Skeletal muscle satellite cell (primary cell): Measurements from ENCODE around the gene SLC11A2.

ENCODE experiments used
- H3K27me3 ChIP-seq: 2 replicates; pipeline ENCODE4 v1.7.0; 2013; ENCODE audit warnings: low read length; ENCODE audit not compliant: control insufficient read depth, insufficient read depth
- H3K36me3 ChIP-seq: 2 replicates; pipeline ENCODE4 v1.7.0; 2013; ENCODE audit warnings: mild to moderate bottlenecking, control low read depth, low read length; ENCODE audit not compliant: insufficient read depth
- H3K4me1 ChIP-seq: 2 replicates; pipeline ENCODE4 v1.7.0; 2013; ENCODE audit warnings: low read length; ENCODE audit not compliant: control insufficient read depth, insufficient read depth
- H3K4me2 ChIP-seq: 2 replicates; pipeline ENCODE4 v1.7.0; 2013; ENCODE audit warnings: mild to moderate bottlenecking, low read length
- H3K4me3 ChIP-seq: 2 replicates; pipeline ENCODE4 v1.7.0; 2013; ENCODE audit warnings: low read length
- H3K9ac ChIP-seq: 2 replicates; pipeline ENCODE4 v1.7.0; 2013; ENCODE audit warnings: mild to moderate bottlenecking, low read depth, low read length, moderate library complexity
- H3K9me3 ChIP-seq: replicated peaks from 2 replicates; pipeline ENCODE4 v1.7.0; 2013; ENCODE audit warnings: mild to moderate bottlenecking, control low read depth, low read length

The SLC11A2 gene

GRCh38 chr12:50988051-50988450 lies 38.1 kb downstream of the SLC11A2 start:
- Histone ChIP-seq H3K27me3 (no peaks in the 10 kb centered on the region), H3K9ac (no peak overlapping the region), H3K4me3 (no peak overlapping the region), H3K36me3 (peaks cover 22% of the 10 kb centered on the region), H3K4me1 (peaks cover 16% of the 10 kb centered on the region), H3K4me2 (no peak overlapping the region), H3K9me3 (no peaks in the 10 kb centered on the region)

DNA sequence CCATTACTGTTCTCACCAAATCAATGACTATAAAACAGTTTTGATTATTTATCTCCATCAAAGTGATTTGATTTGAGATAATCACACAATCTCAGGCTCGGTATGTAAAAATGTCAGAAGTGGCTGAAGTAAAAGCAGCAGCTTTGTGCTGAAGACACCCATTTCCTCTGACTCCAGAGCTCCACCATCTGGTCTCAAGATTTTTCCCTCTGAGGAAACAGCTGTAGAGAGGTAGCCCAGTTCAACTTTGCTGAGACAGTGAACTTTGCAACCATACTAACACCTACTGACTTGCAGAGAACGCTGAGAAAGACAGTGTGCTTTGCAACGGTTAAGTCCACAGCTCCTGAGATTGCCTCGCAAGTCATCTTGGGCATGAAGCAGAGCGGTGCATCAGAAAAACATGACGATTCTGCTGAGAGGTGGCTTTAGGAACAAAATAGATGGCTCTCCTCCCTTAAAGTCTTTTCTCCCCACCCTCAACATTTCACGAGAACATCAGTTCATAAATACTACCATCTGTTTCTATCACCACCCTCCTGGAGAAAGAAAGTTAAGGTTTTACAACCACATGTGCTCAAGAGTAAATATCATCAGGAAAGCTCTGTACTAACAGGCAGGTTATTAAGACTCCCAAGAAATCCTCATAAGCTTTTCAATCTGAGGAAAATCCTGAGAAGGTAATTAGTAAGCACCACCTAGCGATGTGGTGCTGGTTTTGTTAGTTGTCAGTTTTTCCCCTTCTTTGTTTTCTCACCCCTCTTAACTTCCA lies 39.0 kb downstream of the SLC11A2 start:
- Histone ChIP-seq H3K9ac (no peak overlapping the region), H3K27me3 (no peaks in the 10 kb centered on the region), H3K4me2 (no peak overlapping the region), H3K4me3 (no peak overlapping the region), H3K4me1 (peaks cover 16% of the 10 kb centered on the region), H3K9me3 (no peaks in the 10 kb centered on the region), H3K36me3 (peaks cover 21% of the 10 kb centered on the region)

DNA sequence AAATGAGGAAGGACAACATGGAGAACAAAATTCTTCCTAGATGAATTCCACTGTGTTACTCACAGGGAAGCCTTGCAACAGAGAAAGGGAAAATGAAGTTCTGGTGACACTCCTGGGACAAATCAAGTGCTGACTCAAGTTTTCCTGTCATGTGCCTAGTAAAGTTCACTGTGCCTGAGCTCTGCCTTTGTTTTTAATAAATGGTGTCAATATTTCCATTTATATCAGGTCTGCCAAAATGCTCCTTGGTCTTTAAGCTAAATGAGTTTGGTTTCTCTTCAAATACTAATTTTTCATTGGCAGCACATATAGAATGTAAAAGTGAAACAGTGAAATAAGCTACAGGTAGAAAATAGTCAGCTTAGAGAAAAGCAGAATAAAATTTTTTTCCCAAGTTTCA lies 40.9 kb downstream of the SLC11A2 start:
- peaks cover 16% of the 10 kb centered on the region for H3K4me1 ChIP-seq
- no peaks in the 10 kb centered on the region for H3K27me3 ChIP-seq
- H3K9ac ChIP-seq, result peak overlapping the region; percentile 36
- H3K4me2 ChIP-seq, result peak overlapping the region; percentile 36
- no peaks in the 10 kb centered on the region for H3K9me3 ChIP-seq
- H3K36me3 ChIP-seq, result peaks cover 3% of the 10 kb centered on the region
- no peak overlapping the region for H3K4me3 ChIP-seq

DNA sequence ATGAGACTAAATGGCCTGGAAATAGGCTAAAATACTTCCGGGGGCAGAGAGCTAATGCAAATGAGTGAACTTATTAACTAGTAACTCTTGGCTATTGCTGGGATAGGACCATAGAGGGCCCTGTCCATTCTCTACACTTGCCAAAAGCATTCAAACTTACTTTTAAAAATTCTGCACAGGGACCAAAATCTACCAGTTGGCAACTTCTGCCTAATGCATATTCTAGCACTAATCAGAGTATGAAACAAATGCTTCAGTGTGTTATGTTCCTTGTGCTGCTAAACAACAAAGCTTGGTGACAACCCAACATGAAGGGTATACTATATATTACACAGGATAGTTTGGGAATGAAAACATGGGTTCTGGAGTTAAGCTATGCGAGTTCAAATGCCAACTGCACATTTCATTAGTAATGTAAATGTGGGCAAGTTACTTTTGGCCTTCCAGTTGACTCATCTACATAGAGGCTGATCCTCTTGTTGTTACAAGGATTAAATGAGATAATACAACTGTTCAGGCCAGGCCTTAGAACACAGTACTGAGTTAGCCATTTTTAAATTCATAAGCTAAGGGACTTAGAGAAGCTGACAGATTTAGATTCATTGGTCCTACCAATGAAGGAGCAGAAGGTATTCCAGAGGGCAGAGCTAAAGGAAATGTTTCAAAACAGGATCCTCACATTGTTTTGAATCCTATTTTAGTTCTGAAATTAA lies 41.4 kb downstream of the SLC11A2 start:
- no peak overlapping the region for H3K4me3 ChIP-seq
- H3K27me3 ChIP-seq, result no peaks in the 10 kb centered on the region
- H3K9me3 ChIP-seq, result no peaks in the 10 kb centered on the region
- no peaks in the 10 kb centered on the region for H3K36me3 ChIP-seq
- peak overlapping the region; percentile 21 for H3K9ac ChIP-seq
- peak overlapping the region; percentile 36 for H3K4me2 ChIP-seq
- peaks cover 16% of the 10 kb centered on the region for H3K4me1 ChIP-seq

GRCh38 chr12:50981319-50982239 lies 44.6 kb downstream of the SLC11A2 start:
- Histone ChIP-seq H3K4me3 (no peak overlapping the region), H3K4me2 (no peak overlapping the region), H3K4me1 (peaks cover 16% of the 10 kb centered on the region), H3K9ac (no peak overlapping the region), H3K9me3 (no peaks in the 10 kb centered on the region), H3K36me3 (no peaks in the 10 kb centered on the region), H3K27me3 (no peaks in the 10 kb centered on the region)

- no peaks in the 10 kb centered on the region for H3K36me3 ChIP-seq
- H3K9me3 ChIP-seq, result no peaks in the 10 kb centered on the region
- no peaks in the 10 kb centered on the region for H3K27me3 ChIP-seq
- H3K4me2 ChIP-seq, result no peak overlapping the region
- no peak overlapping the region for H3K9ac ChIP-seq
- peaks cover 13% of the 10 kb centered on the region for H3K4me1 ChIP-seq
- no peak overlapping the region for H3K4me3 ChIP-seq
These were observed 45.6 kb downstream of the SLC11A2 start for GRCh38 chr12:50980545-50980944.

DNA sequence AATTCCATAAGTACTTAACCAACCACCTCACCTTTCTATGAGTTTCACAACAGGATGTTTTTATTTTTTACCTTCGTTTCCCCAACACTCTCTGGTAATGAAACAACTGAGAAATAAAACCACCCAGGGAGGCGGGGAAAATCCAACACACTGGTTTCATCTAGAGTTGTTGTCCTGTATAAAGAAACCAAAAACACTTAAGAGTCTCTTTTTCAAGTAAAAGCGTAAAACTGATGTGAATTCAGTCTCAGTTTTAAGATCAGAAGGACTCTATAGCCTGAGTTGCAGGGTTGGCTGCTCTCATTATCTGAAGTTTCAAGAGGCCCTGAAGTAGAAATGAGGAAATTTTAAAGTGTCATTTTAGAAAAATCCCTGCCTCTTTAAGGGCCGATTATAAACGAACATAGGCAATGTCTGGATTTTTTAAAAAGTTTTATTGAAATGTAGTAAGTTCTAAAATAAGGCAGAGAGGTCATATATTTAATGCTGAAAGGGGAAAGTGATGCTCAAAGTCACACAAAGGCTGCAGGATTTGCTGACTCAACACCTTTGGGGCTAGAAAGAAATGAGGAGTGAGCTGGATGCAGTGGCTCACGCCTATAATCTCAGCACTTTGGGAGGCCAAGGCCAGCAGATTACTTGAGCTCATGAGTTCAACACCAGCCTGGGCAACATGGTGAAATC lies 46.7 kb downstream of the SLC11A2 start:
- no peak overlapping the region for H3K4me3 ChIP-seq
- no peak overlapping the region for H3K9ac ChIP-seq
- no peak overlapping the region for H3K4me2 ChIP-seq
- H3K27me3 ChIP-seq, result no peaks in the 10 kb centered on the region
- no peaks in the 10 kb centered on the region for H3K36me3 ChIP-seq
- no peaks in the 10 kb centered on the region for H3K9me3 ChIP-seq
- peaks cover 3% of the 10 kb centered on the region for H3K4me1 ChIP-seq

- no peaks in the 10 kb centered on the region for H3K9me3 ChIP-seq
- no peaks in the 10 kb centered on the region for H3K27me3 ChIP-seq
- H3K9ac ChIP-seq, result no peak overlapping the region
- H3K4me1 ChIP-seq, result no peaks in the 10 kb centered on the region
- no peak overlapping the region for H3K4me2 ChIP-seq
- no peak overlapping the region for H3K4me3 ChIP-seq
- no peaks in the 10 kb centered on the region for H3K36me3 ChIP-seq
These were observed 54.2 kb downstream of the SLC11A2 start for GRCh38 chr12:50971946-50972345.

DNA sequence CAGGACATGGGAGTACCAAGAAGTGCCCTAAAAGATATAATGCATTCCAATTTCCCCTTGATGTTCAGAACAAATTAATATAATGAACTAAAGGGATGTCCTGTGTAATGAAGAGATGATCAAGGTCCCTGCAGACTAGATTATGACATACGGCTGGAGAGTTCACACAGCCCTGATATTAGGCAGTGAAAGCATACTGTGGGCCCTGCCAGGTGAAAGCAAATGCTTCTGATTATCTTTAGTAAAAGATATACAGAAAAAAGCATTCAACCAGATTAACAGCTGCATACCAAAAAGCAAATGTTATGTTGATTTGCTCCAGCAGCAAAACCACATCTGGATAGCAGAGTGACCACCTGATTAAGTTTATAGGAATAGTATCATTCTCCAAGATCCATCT lies 61.8 kb downstream of the SLC11A2 start:
- Histone ChIP-seq H3K4me3 (no peak overlapping the region), H3K4me1 (no peaks in the 10 kb centered on the region), H3K4me2 (no peak overlapping the region), H3K36me3 (no peaks in the 10 kb centered on the region), H3K27me3 (no peaks in the 10 kb centered on the region), H3K9ac (no peak overlapping the region), H3K9me3 (no peaks in the 10 kb centered on the region)

DNA sequence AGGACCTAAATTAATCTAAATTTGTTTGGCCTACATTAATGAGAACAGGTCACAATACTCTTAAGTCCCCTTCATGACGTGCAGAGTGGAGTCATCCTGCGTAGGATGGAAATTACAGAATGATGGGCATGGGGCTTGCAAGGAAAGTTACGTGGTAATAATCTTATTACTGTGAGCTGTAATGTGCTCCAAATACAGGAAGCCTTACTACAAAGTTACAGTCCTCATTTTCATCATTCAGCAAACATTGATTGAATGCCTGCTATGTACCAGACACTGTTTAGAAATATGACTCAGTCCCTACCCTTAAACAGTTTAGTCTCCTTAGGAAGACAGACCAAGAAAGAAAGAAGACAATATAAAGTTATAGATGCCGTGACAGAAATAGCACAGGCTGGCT lies 64.5 kb downstream of the SLC11A2 start:
- Histone ChIP-seq H3K4me2 (no peak overlapping the region), H3K36me3 (no peaks in the 10 kb centered on the region), H3K27me3 (no peaks in the 10 kb centered on the region)

DNA sequence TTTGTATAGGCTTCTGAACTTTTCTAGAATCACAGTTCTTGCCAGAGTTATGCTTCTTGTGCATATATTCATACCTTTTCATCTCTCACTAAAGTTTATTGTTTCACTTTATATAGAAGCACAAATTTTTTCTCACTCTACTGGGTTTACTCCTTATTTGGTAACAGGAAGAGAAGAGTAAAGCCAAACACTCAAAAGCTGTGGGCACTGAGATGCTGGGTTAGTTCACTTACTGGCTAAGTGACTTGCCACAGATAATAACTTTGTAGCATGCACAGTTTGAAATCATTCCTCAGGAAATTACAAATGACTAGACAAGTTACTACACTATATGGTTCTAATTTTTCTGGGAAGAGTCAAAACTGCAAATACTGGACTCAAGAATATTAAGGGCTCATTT lies 66.1 kb downstream of the SLC11A2 start:
- H3K36me3 ChIP-seq, result no peaks in the 10 kb centered on the region
- no peak overlapping the region for H3K9ac ChIP-seq
- H3K27me3 ChIP-seq, result no peaks in the 10 kb centered on the region
- no peaks in the 10 kb centered on the region for H3K4me1 ChIP-seq
- H3K4me2 ChIP-seq, result no peak overlapping the region
- no peak overlapping the region for H3K4me3 ChIP-seq
- no peaks in the 10 kb centered on the region for H3K9me3 ChIP-seq

More for the DNA sequence above, 64.5 kb downstream of the SLC11A2 start:
- Histone ChIP-seq H3K4me1 (no peaks in the 10 kb centered on the region), H3K9ac (no peak overlapping the region), H3K9me3 (no peaks in the 10 kb centered on the region), H3K4me3 (no peak overlapping the region)
